Embryonic facial prominence (tissue), 1 donor: ENCODE results near the gene TMEM163.

Experiments
- DNase-seq: peaks from one replicate; pipeline ENCODE4 v3.0.0-alpha.2; 2016; ENCODE audit errors: extremely low spot score

TMEM163 gene

GRCh38 chr2:134693359-134694330, 25.2 kb downstream of the TMEM163 start:
- no peak for DNase-seq

DNA sequence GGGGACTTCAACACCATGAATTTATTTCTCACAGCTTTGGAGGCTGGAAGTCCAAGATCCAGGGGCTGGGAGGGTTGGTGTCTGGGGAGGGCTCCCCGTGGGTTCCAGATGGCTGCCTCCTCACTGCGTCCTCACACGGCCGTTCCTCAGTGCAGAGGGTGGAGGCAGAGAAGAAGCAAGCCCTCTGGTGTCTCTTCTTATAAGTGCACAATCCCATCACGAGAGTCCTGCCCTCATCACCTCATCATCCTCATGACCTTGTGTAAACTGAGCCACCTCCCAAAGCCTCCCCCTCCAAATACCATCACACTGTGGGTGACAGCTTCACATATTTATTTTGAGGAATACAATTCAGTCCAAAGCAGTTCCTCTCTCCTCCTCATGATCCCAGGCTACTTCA, 26.3 kb downstream of the TMEM163 start:
- DNase-seq, result no peak

- DNase-seq, result no peak
These were observed 28.1 kb downstream of the TMEM163 start for GRCh38 chr2:134690629-134691215.

DNA sequence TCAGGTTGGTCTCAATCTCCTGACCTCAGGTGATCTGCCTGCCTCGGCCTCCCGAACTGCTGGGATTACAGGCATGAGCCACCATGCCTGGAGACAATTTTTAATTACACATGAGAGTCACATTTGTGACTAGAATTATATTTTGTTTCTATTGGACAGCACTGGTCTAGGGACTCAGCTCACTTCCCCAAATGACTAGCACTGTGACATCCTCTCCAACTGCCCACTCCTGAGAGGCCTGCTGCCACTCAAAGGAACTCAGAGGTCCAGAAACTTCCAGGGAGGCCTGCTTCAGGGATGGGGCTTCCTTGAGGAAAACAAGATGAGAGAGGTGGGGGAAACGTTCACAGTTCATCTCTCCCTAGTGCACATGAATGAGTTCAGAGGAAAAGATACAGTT, 29.5 kb downstream of the TMEM163 start:
- DNase-seq, result no peak

GRCh38 chr2:134685967-134686366, 32.8 kb downstream of the TMEM163 start:
- no peak for DNase-seq

DNA sequence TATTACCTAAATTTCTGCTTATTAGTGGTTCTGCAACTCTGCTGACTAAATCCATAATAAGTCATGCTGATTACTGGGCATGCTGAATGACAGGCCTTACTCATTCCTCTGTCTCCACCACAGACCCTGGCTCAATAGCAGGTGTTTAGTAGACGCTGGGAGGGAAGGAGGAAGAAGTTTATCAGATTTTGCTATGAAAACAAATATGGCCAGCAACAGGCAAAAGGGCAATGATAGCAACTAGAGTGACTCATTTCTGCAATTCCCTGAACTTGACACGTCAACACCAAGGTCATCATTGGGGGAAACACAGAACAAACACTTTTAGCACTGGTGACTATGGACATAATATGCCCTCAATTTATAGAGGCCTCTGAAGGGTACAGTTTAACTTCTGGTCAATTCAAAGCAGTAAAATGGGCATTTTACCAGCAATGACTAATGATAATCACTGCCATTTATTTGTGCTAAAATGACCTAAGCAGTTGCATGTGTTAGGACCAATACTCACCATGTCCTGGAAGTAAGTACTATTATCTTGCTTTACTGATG, 35.2 kb downstream of the TMEM163 start:
- DNase-seq, result no peak

- DNase-seq, result no peak
These were observed 36.1 kb downstream of the TMEM163 start for GRCh38 chr2:134682726-134683125.

DNA sequence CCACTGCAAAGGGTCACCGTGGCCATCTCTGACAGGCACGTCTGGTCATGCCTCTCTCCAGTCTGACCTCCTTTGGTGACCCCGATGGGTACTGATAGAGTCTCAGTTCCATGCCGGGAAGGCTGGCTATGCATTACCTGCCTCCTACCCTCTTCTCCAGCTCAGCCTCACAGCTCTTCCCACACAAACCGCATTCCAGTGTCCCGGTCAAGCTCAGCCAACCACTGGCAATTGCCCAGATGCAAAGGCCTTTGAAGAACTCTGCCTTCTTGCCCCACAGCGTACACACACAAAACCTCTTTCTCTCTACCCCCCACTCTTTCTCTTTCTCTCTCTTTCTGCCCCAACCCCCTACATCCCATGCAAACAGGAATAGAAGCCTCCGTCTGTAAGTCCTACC, 37.6 kb downstream of the TMEM163 start:
- DNase-seq, result no peak

- DNase-seq, result no peak
These were observed 39.1 kb downstream of the TMEM163 start for GRCh38 chr2:134679745-134680144.

- no peak for DNase-seq
These were observed 39.5 kb downstream of the TMEM163 start for GRCh38 chr2:134679294-134679693.

DNA sequence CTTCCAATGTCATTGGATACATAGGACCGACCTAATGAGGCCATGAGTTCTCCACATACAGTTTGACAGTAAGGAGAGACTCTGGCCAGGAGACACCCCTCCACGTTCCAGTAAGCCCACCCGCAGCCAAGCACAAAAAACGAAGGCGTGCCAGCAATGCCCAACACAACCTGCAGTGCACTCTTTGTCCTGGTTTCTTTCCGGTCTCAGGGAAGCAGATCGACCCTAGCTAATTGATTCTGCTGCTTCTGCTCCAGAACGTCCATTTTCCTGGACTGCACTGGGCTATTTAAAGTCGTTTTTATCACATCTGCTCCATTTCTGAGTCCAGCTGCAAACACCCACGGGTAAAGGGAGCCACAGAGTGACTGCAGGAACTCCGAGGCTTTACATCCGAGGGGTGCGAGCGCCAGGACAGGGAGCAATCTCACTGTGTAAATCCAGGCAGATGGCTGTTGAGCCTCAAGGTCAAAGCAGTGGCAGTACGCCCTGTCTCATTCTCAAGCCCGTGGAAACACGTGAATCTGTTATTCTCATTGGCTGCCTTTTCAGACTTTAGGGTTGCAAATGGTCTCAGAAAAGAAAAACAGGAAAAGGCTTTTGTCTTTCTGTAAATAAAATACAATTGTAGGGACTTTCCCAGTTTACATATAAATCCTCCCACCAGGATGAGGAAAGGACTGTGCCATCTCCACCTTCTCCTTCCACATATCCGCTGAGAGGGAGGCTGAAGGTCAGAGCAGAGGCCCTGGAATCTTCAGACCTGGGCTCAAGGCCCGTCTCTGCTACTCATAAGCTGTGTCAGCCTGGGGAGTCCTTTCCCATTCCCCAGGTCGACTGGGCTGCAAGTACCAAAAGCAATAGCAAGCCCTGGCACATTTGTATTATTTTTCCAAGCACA, 40.7 kb downstream of the TMEM163 start:
- no peak for DNase-seq

DNA sequence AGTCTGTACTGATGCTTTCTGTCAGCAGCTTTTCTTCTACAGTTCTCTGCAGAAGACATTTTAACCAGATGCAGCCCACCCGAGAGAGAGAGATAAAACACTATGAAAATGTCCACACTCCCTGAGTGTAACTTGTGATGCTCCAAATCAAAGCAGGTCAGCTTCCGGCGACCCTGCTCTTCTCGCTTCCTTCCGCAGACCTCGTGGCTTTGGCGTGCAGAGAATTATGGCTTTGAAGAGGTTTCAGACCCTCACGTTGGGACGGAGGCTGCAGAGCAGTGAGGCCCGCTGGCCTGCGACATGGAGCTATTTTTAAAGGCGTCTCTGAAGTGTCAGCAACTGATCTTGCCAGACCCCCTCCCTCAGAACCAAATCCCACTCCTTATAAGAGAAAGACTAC, 41.8 kb downstream of the TMEM163 start:
- no peak for DNase-seq

GRCh38 chr2:134675314-134675713, 43.5 kb downstream of the TMEM163 start:
- DNase-seq, result no peak

DNA sequence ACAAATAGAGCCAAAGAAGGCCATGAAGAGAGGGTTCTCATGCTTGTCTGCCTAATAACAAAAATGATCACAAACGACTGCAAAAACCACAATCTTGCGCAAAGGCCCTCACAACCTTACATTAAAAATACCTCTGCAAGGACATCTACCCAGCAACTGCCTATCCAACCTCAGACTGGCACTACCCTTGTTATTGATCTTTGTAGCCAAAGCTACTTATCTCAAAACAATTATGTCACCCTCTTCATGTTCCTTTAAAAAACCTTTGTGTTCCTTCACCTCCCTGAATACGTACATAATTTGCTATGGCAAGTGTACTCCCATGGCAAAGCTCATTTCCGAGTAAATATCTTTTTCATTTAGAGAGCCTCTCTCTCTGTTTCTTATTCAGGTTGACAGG, 44.1 kb downstream of the TMEM163 start:
- DNase-seq, result no peak

- DNase-seq, result no peak
These were observed 47.3 kb downstream of the TMEM163 start for GRCh38 chr2:134671513-134671912.

DNA sequence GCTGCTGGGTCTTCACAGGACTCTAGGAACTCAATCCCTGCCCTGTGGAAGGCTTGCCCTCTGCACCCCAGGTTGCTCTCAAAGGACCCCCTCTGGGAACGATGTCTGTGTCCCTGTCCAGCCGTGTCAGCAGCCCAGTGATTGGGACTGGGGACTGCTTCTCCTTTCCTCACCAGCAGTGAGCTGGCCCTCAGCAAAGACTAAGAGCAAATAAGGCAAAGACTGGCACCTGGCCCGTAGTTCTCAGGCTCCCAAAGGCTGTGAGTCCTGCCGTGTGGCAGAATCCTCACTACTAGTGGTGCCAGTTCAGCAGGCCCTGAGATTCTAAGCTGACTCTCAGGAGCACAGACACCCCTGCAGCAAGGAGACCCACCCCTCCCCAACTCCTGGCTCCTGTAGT, 47.8 kb downstream of the TMEM163 start:
- no peak for DNase-seq

- no peak for DNase-seq
These were observed 48.8 kb downstream of the TMEM163 start for GRCh38 chr2:134669731-134670669.

- DNase-seq, result no peak
These were observed 50.0 kb downstream of the TMEM163 start for GRCh38 chr2:134668821-134669220.

- DNase-seq, result no peak
These were observed 51.3 kb downstream of the TMEM163 start for GRCh38 chr2:134667541-134667940.

DNA sequence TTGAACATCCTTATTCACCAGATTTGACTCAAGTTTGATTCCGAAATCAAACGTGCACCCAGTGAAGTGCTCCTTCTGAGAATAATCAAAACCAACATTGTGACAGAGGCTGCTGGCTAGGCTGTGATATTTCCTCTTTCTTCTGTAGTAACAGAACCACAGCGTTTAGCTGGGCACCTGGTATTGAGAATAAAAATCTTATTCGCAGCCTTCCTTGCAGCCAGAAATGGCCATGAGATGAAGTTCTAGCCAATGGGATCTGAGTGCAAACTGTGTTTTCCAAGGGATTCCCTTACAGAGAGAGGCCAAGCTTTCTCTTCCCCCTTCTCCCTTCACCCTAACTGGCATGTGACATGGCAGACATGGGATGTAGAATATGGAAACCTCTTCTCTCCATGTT, 51.7 kb downstream of the TMEM163 start:
- no peak for DNase-seq
